Colonic mucosa (tissue), 4 donors: ENCODE data around the gene CAPN5. TPM values are rescaled to one million over a fixed set of nuclear protein-coding genes. Genes with fewer than 3 reads are reported as not detected.

ENCODE experiments used
- DNase-seq: peaks from one replicate; pipeline ENCODE4 v3.0.0-alpha.2; 2020
- H3K27ac ChIP-seq: fragments of 200-600 bp; one replicate; pipeline ENCODE4 v1.8.0; 2021
- H3K27me3 ChIP-seq: fragments of 200-600 bp; one replicate; pipeline ENCODE4 v1.8.0; 2021
- H3K36me3 ChIP-seq: fragments of 200-600 bp; one replicate; pipeline ENCODE4 v1.8.0; 2021
- H3K4me1 ChIP-seq: fragments of 200-600 bp; one replicate; pipeline ENCODE4 v1.8.0; 2021; ENCODE audit warnings: mild to moderate bottlenecking
- H3K4me3 ChIP-seq: fragments of 200-600 bp; one replicate; pipeline ENCODE4 v1.8.0; 2021
- H3K9ac ChIP-seq, 2 donors: one replicate each; pipeline ENCODE4 v1.7.0; 2013; ENCODE audit warnings: control low read depth in 2 of 2, low read depth in 2 of 2, low read length in 2 of 2
- H3K9me3 ChIP-seq: fragments of 200-600 bp; one replicate; pipeline ENCODE4 v1.8.0; 2021
- CTCF ChIP-seq: fragments of 200-600 bp; IDR thresholded peaks from one replicate; pipeline ENCODE4 v1.8.0; 2022; ENCODE audit warnings: antibody characterized with exemption, mild to moderate bottlenecking
- intact Hi-C: fragments of 100-400 bp; cut with DNase I; formaldehyde crosslinking; loops from one replicate; pipeline ENCODE4 v1.14.1; 2022
- total RNA-seq, 2 donors: library from RNA; stranded (reverse); fragmentation: NEBNext Ultra II Directional in 1 of 2; extraction: Animal tissue kit (Norgen Biotek cat#: 25700) in 1 of 2; gene quantifications; one replicate each; pipeline ENCODE4 v1.2.1, GENCODE V29; 2021
- donor health status: healthy.
- donor health status: DM: no; HTN: no; CAD: no.
- donor health status: DM: no; HTN: no; CAD: no.

Gene CAPN5
- total RNA-seq, 2 donors from 2014 or later, result 258 to 267 TPM

GRCh38 chr11:77100166-77101042 is 33.6 kb downstream of the CAPN5 start:
- intact Hi-C loops, result no loop called here
- Histone ChIP-seq H3K27ac (no peak overlapping the region), H3K36me3 (no peaks in the 10 kb centered on the region), H3K4me3 (no peak overlapping the region), H3K9me3 (no peaks in the 10 kb centered on the region), H3K9ac (no peak overlapping the region), H3K27me3 (no peaks in the 10 kb centered on the region), H3K4me1 (peaks cover 8% of the 10 kb centered on the region)
- DNase-seq, result no peak
- no peak for TF ChIP-seq CTCF

GRCh38 chr11:77101043-77101537 is 34.3 kb downstream of the CAPN5 start:
- intact Hi-C loops, result no loop called here
- no peaks in the 10 kb centered on the region for H3K27me3 ChIP-seq
- H3K4me3 ChIP-seq, result no peak overlapping the region
- no peak overlapping the region for H3K27ac ChIP-seq
- TF ChIP-seq CTCF, result peak; percentile 24
- H3K36me3 ChIP-seq, result no peaks in the 10 kb centered on the region
- peaks cover 12% of the 10 kb centered on the region for H3K4me1 ChIP-seq
- no peak overlapping the region for H3K9ac ChIP-seq
- H3K9me3 ChIP-seq, result no peaks in the 10 kb centered on the region
- DNase-seq, result no peak

GRCh38 chr11:77102246-77103210 is 35.8 kb downstream of the CAPN5 start, which contains the start of gene OMP:
Gene OMP, plus strand, starts transcription at chr11:77102840. Its CDS starts 0 bp downstream, at chr11:77102840.
- H3K27ac ChIP-seq, result no peak within 1 kb of the TSS
- peaks cover 13% of the 10 kb centered on the region for H3K4me1 ChIP-seq
- H3K9me3 ChIP-seq, result no peaks in the 10 kb centered on the region
- TF ChIP-seq CTCF, result no peak
- H3K36me3 ChIP-seq, result no peaks in the 10 kb centered on the region
- H3K27me3 ChIP-seq, result no peaks in the 10 kb centered on the region
- no peak within 1 kb of the TSS for H3K9ac ChIP-seq
- no peak for DNase-seq
- intact Hi-C loops, result no loop called here
- H3K4me3 ChIP-seq, result no peak within 1 kb of the TSS

GRCh38 chr11:77103319-77103718 is 36.5 kb downstream of the CAPN5 start:
- Histone ChIP-seq H3K36me3 (no peaks in the 10 kb centered on the region), H3K4me1 (peaks cover 17% of the 10 kb centered on the region), H3K9ac (no peak overlapping the region), H3K4me3 (no peak overlapping the region), H3K27ac (no peak overlapping the region), H3K9me3 (no peaks in the 10 kb centered on the region), H3K27me3 (no peaks in the 10 kb centered on the region)
- no peak for TF ChIP-seq CTCF
- intact Hi-C loops, result no loop called here
- DNase-seq, result no peak

GRCh38 chr11:77104727-77105126 is 38.0 kb downstream of the CAPN5 start:
- H3K27me3 ChIP-seq, result no peaks in the 10 kb centered on the region
- intact Hi-C loops, result no loop called here
- H3K9me3 ChIP-seq, result no peaks in the 10 kb centered on the region
- H3K36me3 ChIP-seq, result no peaks in the 10 kb centered on the region
- TF ChIP-seq CTCF, result no peak
- no peak overlapping the region for H3K4me3 ChIP-seq
- DNase-seq, result no peak
- no peak overlapping the region for H3K9ac ChIP-seq
- peaks cover 17% of the 10 kb centered on the region for H3K4me1 ChIP-seq
- H3K27ac ChIP-seq, result no peak overlapping the region
